SU-DHL-6 (cell line): ENCODE measurements around the gene RNF144A.

Experiments
- H2AFZ ChIP-seq: fragments of 200-600 bp; sonication (generic); 2 replicates; pipeline ENCODE4 v1.6.1; 2014; ENCODE audit warnings: low read depth, mild to moderate bottlenecking, moderate library complexity, mixed read lengths, antibody characterized with exemption, low read length; ENCODE audit not compliant: severe bottlenecking
- H3F3A ChIP-seq: fragments of 200-600 bp; shearing (Covaris generic); 2 replicates; pipeline ENCODE4 v1.6.0; 2016; ENCODE audit warnings: antibody characterized with exemption, mild to moderate bottlenecking; ENCODE audit not compliant: insufficient read depth
- H3K27ac ChIP-seq: fragments of 200-600 bp; sonication (generic); 2 replicates; pipeline ENCODE4 v1.5.1; 2016; ENCODE audit warnings: low read depth, mild to moderate bottlenecking, low read length, moderate library complexity, mixed read lengths
- H3K27me3 ChIP-seq: fragments of 200-600 bp; sonication (generic), shearing (Covaris generic); 2 replicates; pipeline ENCODE4 v1.6.0; 2014; ENCODE audit warnings: mild to moderate bottlenecking, low read length
- H3K36me3 ChIP-seq: fragments of 200-600 bp; sonication (generic); 2 replicates; pipeline ENCODE4 v1.6.1; 2014; ENCODE audit warnings: mild to moderate bottlenecking, low read length, mixed read lengths
- H3K4me2 ChIP-seq: fragments of 300-600, 200-600 bp; shearing (Covaris generic), sonication (generic); 2 replicates; pipeline ENCODE4 v1.6.0; 2014; ENCODE audit warnings: low read length, low read depth, mild to moderate bottlenecking; ENCODE audit not compliant: poor library complexity, severe bottlenecking
- H3K4me3 ChIP-seq: fragments of 200-600 bp; sonication (generic); 2 replicates; pipeline ENCODE4 v1.5.1; 2014; ENCODE audit warnings: antibody characterized with exemption, low read length, mild to moderate bottlenecking, mixed read lengths; ENCODE audit not compliant: insufficient read depth, poor library complexity, severe bottlenecking
- H3K79me2 ChIP-seq: fragments of 200-600 bp; sonication (generic); 2 replicates; pipeline ENCODE4 v1.6.1; 2014; ENCODE audit warnings: mild to moderate bottlenecking, low read length, moderate library complexity; ENCODE audit not compliant: insufficient read depth
- H3K9ac ChIP-seq: fragments of 200-600 bp; sonication (generic); 2 replicates; pipeline ENCODE4 v1.7.0; 2014; ENCODE audit warnings: mild to moderate bottlenecking, low read length
- H3K9me2 ChIP-seq: fragments of 200-600 bp; sonication (generic); replicated peaks from 2 replicates; pipeline ENCODE4 v1.6.1; 2014; ENCODE audit warnings: low read length; ENCODE audit not compliant: insufficient read depth
- H3K9me3 ChIP-seq: fragments of 200-600 bp; sonication (generic); 2 replicates; pipeline ENCODE4 v1.6.1; 2014; ENCODE audit warnings: low read length, mixed read lengths; ENCODE audit not compliant: insufficient read depth
- H4K20me1 ChIP-seq: fragments of 200-600 bp; sonication (generic); 2 replicates; pipeline ENCODE4 v1.6.1; 2014; ENCODE audit warnings: low read depth, mild to moderate bottlenecking, antibody characterized with exemption, low read length, moderate library complexity, mixed read lengths
- EZH2phosphoT487 ChIP-seq: fragments of 200-600 bp; sonication (generic), shearing (Covaris generic); conservative IDR thresholded peaks from 2 replicates; pipeline ENCODE4 v1.6.1; 2018; ENCODE audit warnings: mild to moderate bottlenecking, antibody characterized with exemption, low read length, moderate library complexity, mixed read lengths
- TF ChIP-seq, protein P1 (sequence below): fragments of 200-600 bp; sonication (generic); IDR thresholded peaks from one replicate; pipeline ENCODE4 v1.5.1; 2017; ENCODE audit warnings: antibody characterized with exemption, mild to moderate bottlenecking, low read length, moderate library complexity; ENCODE audit not compliant: insufficient read depth, poor library complexity, severe bottlenecking

RNF144A gene

DNA sequence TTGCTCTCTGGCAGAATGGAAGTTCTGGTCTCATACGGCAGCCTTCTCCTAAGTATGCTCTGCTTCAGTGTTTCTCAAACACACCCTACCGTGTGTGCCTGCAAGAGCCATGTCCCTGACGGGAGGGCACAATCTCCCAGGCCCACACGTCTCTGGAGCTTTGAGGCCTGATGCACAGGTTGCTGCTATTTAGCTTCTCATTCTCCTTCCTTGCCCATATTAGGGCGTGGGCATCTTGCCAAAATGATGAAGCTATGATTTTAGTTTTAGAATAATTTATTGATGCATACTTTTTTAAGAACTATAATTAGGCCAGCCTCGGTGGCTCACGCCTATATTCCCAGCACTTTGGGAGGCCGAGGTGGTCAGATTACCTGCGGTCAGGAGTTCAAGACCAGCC lies 107.9 kb downstream of the RNF144A start:
- no peaks in the 10 kb centered on the region for H3K36me3 ChIP-seq
- H2AFZ ChIP-seq = no peak overlapping the region
- H3K27me3 ChIP-seq = no peaks in the 10 kb centered on the region
- no peak overlapping the region for H3K4me3 ChIP-seq
- H4K20me1 ChIP-seq = no peaks in the 10 kb centered on the region
- TF ChIP-seq, protein P1, sequence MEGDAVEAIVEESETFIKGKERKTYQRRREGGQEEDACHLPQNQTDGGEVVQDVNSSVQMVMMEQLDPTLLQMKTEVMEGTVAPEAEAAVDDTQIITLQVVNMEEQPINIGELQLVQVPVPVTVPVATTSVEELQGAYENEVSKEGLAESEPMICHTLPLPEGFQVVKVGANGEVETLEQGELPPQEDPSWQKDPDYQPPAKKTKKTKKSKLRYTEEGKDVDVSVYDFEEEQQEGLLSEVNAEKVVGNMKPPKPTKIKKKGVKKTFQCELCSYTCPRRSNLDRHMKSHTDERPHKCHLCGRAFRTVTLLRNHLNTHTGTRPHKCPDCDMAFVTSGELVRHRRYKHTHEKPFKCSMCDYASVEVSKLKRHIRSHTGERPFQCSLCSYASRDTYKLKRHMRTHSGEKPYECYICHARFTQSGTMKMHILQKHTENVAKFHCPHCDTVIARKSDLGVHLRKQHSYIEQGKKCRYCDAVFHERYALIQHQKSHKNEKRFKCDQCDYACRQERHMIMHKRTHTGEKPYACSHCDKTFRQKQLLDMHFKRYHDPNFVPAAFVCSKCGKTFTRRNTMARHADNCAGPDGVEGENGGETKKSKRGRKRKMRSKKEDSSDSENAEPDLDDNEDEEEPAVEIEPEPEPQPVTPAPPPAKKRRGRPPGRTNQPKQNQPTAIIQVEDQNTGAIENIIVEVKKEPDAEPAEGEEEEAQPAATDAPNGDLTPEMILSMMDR = no peak
- no peak for TF ChIP-seq EZH2phosphoT487
- H3K79me2 ChIP-seq = no peaks in the 10 kb centered on the region
- H3K9me3 ChIP-seq = no peaks in the 10 kb centered on the region
- no peak overlapping the region for H3K4me2 ChIP-seq
- H3F3A ChIP-seq = no peaks in the 10 kb centered on the region
- H3K27ac ChIP-seq = no peak overlapping the region
- no peaks in the 10 kb centered on the region for H3K9me2 ChIP-seq
- no peak overlapping the region for H3K9ac ChIP-seq

GRCh38 chr2:7026742-7027141 lies 109.5 kb downstream of the RNF144A start:
- H3K27ac ChIP-seq = no peak overlapping the region

GRCh38 chr2:7027411-7027810 lies 110.2 kb downstream of the RNF144A start:
- no peak overlapping the region for H3K27ac ChIP-seq
- no peak overlapping the region for H3K4me2 ChIP-seq
- H3K27me3 ChIP-seq = no peaks in the 10 kb centered on the region
- no peak overlapping the region for H3K4me3 ChIP-seq
- no peak overlapping the region for H2AFZ ChIP-seq
- no peak overlapping the region for H3K9ac ChIP-seq
- no peaks in the 10 kb centered on the region for H3K9me2 ChIP-seq
- no peaks in the 10 kb centered on the region for H3K79me2 ChIP-seq
- no peaks in the 10 kb centered on the region for H4K20me1 ChIP-seq
- no peaks in the 10 kb centered on the region for H3F3A ChIP-seq
- TF ChIP-seq EZH2phosphoT487 = no peak
- TF ChIP-seq, protein P1 = no peak
- no peaks in the 10 kb centered on the region for H3K36me3 ChIP-seq
- H3K9me3 ChIP-seq = no peaks in the 10 kb centered on the region

More at GRCh38 chr2:7026742-7027141, 109.5 kb downstream of the RNF144A start:
- no peak overlapping the region for H3K9ac ChIP-seq
- no peak overlapping the region for H2AFZ ChIP-seq
- H3K9me3 ChIP-seq = no peaks in the 10 kb centered on the region
- no peaks in the 10 kb centered on the region for H3K79me2 ChIP-seq
- H3K36me3 ChIP-seq = no peaks in the 10 kb centered on the region
- TF ChIP-seq, protein P1 = no peak
- TF ChIP-seq EZH2phosphoT487 = no peak
- H4K20me1 ChIP-seq = no peaks in the 10 kb centered on the region
- no peaks in the 10 kb centered on the region for H3K9me2 ChIP-seq
- no peak overlapping the region for H3K4me2 ChIP-seq
- no peaks in the 10 kb centered on the region for H3K27me3 ChIP-seq
- H3F3A ChIP-seq = no peaks in the 10 kb centered on the region
- no peak overlapping the region for H3K4me3 ChIP-seq
